GM10847 (cell line): ENCODE measurements around the gene GPR151.

ENCODE experiments used
- POLR2A ChIP-seq: IDR thresholded peaks from 2 replicates; pipeline ENCODE4 v1.6.1; 2011; ENCODE audit not compliant: insufficient read length; ENCODE audit errors: extremely low read depth

GPR151 gene

DNA sequence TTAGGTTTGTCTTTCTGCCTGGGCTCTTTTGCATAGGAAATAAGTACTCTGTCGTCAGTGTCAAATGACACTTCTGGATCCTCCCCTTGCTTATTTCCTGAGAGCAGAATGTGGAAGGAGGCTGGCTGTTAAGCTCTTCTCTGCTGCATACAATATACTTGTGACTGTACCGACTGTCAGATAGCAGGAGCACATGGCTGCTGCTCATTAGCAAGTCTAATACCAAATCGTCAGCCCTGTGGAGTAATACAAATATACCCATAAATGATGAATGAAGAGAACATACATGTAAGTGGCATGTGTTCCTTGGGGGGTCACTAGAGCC lies at the start of gene GPR151:
Gene GPR151 (minus strand): TSS at position 40 of the 325 bp plus-strand sequence. CDS start 77 bp downstream, outside the sequence.
- no peak for TF ChIP-seq POLR2A

DNA sequence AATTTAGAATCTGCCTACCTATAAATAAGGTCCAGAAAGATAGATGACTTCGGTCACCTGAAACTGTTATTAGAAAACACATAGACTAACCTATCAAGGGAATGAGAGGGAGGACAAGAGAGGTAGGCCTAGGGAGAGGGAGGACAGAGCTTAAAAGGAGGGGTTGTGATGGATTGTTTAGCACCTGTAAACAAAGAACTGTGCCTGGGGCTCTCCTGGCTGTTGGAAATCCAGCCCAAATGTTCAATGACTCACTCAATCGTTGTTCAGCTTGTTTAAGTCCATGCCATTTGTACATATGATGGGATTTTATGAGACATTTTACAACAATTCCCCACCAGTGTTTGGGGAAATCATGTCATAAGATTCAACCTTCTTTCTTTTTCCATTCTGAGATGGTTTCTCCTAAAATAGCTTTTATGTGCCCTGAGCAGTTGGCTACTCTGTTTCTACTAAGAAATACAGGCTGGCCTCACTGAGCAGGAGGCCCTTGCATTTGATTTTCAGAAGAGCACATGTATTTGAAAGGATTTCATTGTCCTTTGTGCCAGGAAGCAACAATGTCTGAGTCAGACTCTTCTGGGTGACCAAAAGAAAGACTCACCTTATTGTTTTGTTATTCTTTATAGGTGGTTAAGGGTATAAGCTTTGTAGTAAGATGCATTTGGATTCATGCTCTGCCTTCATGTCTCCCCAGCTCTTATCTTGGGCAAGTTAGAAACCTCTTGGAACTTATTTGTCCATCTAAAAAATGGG lies 48.2 kb upstream of the GPR151 start:
- TF ChIP-seq POLR2A = no peak

GRCh38 chr5:146562461-146562860 lies 46.5 kb upstream of the GPR151 start:
- TF ChIP-seq POLR2A = no peak

GRCh38 chr5:146561711-146562110 lies 45.7 kb upstream of the GPR151 start:
- TF ChIP-seq POLR2A = no peak

DNA sequence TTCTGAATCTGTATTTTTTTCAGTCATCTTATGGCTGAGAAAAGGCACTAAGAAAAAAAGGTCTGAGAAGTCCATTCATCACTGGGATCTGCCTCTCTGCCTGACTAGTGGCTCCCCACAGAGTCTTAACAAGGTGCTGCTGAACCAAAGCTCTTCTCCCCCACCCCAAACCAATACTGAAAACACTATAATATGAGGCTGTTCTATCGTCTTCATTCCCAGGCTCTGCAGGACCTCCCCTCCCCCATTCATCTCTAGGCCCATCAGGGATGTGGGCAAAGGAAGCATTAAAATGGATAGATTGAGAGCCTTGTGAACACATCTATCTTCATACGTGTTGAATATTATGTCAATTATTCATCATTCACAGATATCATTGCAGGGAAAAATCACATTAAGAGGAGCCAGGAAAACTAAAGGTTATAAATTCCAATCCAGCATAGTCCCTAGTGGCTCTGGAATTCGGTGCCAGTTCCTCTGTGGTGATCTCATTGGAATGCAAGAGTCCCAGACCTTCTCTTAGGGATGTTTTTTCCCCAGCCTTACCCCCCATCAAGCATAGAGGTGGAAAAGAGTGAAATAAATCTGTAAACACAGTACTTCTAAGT lies 44.3 kb upstream of the GPR151 start:
- no peak for TF ChIP-seq POLR2A

GRCh38 chr5:146553446-146553845 lies 37.5 kb upstream of the GPR151 start:
- TF ChIP-seq POLR2A = no peak

DNA sequence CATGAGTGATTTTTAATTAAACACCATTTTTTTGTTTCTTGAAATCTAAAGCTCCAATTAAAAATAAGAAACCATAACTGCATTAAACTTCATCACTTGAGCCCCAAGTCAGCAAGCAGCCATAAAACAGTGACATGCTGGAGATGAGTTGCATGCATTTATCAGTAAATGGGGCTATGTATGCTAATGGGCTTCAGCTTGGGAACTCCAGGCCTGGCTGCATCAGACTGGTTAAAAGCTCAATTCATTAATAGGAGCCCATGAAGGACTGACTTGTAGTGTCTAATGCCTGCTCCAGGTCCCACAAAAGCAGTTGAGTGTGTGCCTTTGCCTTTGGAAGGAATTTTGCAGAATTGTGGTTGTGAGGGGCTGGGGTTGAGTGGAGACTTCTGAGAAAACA lies 33.6 kb upstream of the GPR151 start:
- no peak for TF ChIP-seq POLR2A

DNA sequence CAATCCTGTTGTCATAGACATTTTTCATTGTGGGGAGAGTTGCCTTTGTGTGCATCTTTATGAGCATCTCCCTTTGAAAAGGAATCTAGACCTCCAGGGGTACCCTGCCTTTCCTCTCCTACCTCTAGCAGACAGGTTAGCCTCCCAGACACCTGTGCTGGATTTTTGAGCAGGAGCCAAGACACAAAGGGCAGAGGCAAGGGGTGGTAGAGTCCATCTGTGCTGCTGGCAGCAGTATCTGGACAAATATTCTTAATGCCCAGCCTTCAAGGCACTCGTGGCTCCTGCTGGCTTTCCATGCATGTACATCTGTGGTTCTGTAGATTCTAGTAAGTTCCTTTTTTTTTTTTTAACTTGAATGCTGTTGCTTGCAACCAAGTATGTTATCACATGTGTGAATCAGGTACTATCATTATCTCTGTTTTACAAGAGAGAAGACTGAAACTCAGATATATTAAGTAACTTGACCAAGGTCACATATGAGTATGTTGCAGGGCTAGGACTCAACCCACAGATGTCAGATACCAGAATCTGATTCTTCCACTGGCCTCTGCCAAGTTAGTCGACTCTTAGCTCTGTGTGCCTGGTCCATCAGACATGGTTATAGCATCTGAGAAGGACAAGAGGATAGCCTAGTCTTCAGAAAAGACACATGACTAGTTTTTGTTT lies 32.9 kb upstream of the GPR151 start:
- TF ChIP-seq POLR2A = no peak

DNA sequence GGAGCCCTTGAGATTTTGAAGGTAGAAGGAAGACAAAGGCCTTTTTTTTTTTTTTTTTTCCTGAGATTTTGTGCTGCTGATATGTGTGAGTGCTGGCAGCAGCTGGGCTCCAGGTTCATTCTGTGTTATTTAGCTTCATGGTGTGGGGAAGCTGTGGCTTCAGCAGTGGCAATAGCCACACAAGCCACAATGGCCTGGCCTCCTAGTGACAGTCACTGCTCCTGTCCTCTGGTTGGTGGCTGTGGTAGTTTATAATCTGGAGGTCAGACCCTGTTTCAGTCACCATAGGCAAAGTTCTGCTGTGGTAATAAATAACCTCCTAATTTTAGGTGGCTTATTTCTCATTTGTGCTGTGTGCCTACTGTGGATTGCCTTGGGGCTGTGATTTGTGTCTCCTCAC lies 28.2 kb upstream of the GPR151 start:
- no peak for TF ChIP-seq POLR2A

DNA sequence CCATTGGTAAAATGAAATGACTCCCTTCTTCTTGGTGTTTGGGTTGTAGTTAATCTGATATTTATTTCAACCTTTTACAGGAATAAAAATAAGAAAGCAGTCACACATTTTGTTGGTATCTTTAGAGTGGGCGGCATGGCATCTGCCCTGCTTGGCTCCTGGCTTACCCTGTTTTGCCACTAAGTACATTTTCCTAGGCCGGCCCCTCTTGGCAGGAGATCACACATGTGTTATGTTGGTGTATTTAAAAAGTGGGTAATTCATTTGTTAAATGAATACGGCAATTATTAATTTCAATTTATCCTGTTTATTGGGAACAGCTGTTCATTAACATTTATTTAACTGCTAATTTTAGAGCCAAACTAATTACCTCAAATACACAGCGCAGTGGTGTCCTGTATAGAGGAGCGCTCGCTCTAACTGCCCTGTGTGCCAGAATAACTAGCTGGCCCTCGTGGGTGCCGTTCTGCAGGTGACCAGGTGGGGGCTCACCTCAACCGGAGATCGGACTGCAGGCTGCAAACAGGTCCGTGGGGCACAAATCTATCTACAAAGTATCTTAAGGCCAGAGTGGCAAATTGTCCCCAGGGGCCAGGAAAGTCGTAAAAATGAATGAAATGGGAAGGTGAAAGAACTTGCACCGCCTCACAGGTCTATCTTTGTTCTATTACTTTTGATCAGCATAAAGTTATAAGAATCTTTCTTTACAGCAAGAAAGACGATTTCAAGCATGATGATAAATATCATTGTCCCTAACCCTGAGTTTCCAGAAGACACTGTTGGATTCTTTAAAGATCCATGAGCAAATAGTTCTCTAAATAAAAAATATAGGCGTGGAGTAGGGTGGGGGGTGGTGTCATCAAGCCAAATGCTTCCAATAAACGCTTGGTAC lies 26.2 kb upstream of the GPR151 start:
- TF ChIP-seq POLR2A = no peak

DNA sequence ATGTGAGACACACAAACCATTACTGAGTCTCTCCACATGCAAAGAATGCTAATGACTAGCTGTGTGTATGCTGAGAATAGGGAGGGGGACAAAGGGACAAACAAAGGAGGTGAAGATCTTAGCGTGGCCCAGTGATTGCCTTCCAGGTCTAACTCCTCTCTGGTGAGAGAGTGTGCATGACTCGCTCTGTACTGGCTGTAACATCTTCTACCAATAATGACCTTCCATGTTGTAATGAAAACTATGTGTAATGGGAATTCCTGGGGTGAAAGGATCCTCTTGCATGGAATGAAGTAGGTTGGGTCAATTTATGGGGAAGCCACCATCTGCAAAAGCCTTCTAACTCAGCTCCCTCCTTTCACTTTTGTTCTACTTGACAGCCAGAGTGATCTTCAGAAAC lies 24.4 kb upstream of the GPR151 start:
- no peak for TF ChIP-seq POLR2A

DNA sequence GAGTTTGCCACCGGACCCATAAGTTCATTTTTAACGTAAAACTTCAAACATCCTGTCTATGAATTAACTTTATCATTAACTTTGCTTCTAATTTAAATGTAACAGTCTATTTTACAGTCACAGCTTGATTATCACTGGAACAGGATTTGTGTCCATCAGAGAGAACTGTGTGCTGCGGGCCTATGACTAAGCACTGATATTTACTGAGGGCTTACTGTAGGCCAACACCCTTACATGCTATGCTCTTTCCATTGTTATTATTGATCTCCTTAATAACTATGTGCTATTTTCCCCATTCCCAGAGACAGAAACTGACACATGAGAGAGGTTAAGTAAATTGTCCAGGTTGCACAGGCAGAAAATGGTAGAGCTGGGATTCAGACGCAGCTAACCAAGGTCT lies 24.0 kb upstream of the GPR151 start:
- no peak for TF ChIP-seq POLR2A

GRCh38 chr5:146538432-146538831 lies 22.4 kb upstream of the GPR151 start:
- no peak for TF ChIP-seq POLR2A

DNA sequence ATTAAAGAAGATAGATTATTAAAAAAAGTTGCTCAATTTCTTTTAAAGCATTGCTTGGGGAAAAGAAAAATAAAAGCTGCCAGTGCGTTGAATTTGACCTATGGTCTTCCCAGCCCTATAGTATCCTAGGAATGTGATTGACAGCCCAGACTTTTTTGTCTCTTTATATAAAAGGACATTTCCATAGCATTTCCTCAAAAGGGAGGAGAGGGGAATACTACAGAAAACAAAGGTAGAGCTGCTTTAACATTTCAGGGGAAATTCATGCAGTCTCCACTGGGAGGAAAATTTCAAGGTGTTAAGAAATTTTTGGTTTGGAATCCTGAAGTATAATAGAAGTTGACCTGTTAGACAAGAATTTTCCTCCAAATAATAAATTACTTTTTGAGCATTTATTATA lies 17.9 kb upstream of the GPR151 start:
- TF ChIP-seq POLR2A = no peak

DNA sequence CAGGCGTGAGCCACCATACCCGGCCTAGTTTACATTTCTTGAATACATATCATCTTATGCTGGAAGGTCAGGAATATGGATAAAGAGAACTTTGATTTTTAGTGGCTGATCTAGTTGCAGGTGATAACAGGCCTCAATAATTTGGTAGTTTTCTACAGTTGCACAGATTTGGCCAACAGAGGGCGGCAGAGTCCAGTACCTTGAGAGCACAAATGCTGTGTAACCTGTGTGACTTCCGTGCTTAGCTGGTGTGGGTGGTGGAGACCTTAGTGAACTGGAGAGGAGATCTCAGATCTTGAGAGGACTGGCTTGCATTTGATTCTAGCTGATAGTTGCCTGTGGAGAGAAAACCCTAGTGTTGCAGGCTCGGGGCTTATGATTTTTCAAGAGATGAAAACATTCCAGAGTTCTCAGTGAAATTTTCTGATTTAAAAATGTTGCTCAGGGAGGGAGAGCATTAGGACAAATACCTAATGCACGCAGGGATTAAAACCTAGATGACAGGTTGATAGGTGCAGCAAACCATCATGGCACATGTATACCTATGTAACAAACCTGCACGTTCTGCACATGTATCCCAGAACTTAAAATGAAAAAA lies 17.4 kb upstream of the GPR151 start:
- no peak for TF ChIP-seq POLR2A
